Neuronal stem cell (in vitro differentiated cells): ENCODE results near the gene KCNJ12.

Experiments
- DNase-seq: peaks from one replicate; pipeline ENCODE4 v3.0.0-alpha.2; 2013; ENCODE audit warnings: low spot score
- H2AFZ ChIP-seq: one replicate; pipeline ENCODE4 v1.6.1; 2013; ENCODE audit warnings: mild to moderate bottlenecking, low read length, inconsistent platforms
- H2AK5ac ChIP-seq: 2 replicates; pipeline ENCODE4 v1.6.1; 2013; ENCODE audit warnings: low read depth, mild to moderate bottlenecking, inconsistent platforms, low read length, moderate library complexity, mixed read lengths
- H2BK120ac ChIP-seq: 2 replicates; pipeline ENCODE4 v1.6.1; 2013; ENCODE audit warnings: low read depth, mild to moderate bottlenecking, inconsistent platforms, low read length, moderate library complexity, mixed read lengths
- H2BK12ac ChIP-seq: one replicate; pipeline ENCODE4 v1.6.1; 2013; ENCODE audit warnings: low read length, inconsistent platforms
- H2BK15ac ChIP-seq: 2 replicates; pipeline ENCODE4 v1.6.1; 2013; ENCODE audit warnings: mild to moderate bottlenecking, low read length, inconsistent platforms, mixed read lengths
- H2BK5ac ChIP-seq: one replicate; pipeline ENCODE4 v1.6.1; 2013; ENCODE audit warnings: inconsistent platforms, mild to moderate bottlenecking, low read length, moderate library complexity
- H3K14ac ChIP-seq: one replicate; pipeline ENCODE4 v1.6.1; 2013; ENCODE audit warnings: low read length, inconsistent platforms
- H3K18ac ChIP-seq: 2 replicates; pipeline ENCODE4 v1.6.1; 2013; ENCODE audit warnings: low read length, inconsistent platforms
- H3K23ac ChIP-seq: 2 replicates; pipeline ENCODE4 v1.6.1; 2013; ENCODE audit warnings: low read depth, mild to moderate bottlenecking, mixed read lengths, low read length, inconsistent platforms; ENCODE audit not compliant: poor library complexity
- H3K27ac ChIP-seq: replicated peaks from 3 replicates; pipeline ENCODE4 v1.5.1; 2013; ENCODE audit warnings: low read length, inconsistent platforms
- H3K27me3 ChIP-seq, 3 experiments: 2 replicates each; pipeline ENCODE4 v1.6.1; 2013; ENCODE audit warnings: low read length in 3 of 3, mild to moderate bottlenecking in 2 of 3, inconsistent platforms in 1 of 3, low read depth in 1 of 3, mixed read lengths in 1 of 3, moderate library complexity in 1 of 3; ENCODE audit not compliant: control insufficient read depth in 3 of 3, insufficient read depth in 3 of 3
- H3K36me3 ChIP-seq, 2 donors: replicated peaks in 1 of 2; 2 replicates each; pipeline ENCODE4 v1.6.1; 2013; ENCODE audit warnings: low read length in 2 of 2; ENCODE audit not compliant: control insufficient read depth in 2 of 2, insufficient read depth in 2 of 2
- H3K4ac ChIP-seq: 2 replicates; pipeline ENCODE4 v1.6.1; 2013; ENCODE audit warnings: inconsistent platforms, mild to moderate bottlenecking, low read length, moderate library complexity
- H3K4me1 ChIP-seq, 2 donors: 1 replicate in 1 of 2; 2 replicates in 1 of 2; pipeline ENCODE4 v1.6.1; 2013; ENCODE audit warnings: low read length in 2 of 2, low read depth in 1 of 2; ENCODE audit not compliant: control insufficient read depth in 2 of 2, insufficient read depth in 1 of 2
- H3K4me2 ChIP-seq: one replicate; pipeline ENCODE4 v1.6.1; 2013; ENCODE audit warnings: mild to moderate bottlenecking, low read length, inconsistent platforms; ENCODE audit not compliant: insufficient read depth, poor library complexity, severe bottlenecking
- H3K4me3 ChIP-seq, 2 donors: 2 replicates each; pipeline ENCODE4 v1.5.1; 2013; ENCODE audit warnings: low read length in 2 of 2, mild to moderate bottlenecking in 2 of 2, inconsistent platforms in 1 of 2, moderate library complexity in 1 of 2
- H3K79me1 ChIP-seq: one replicate; pipeline ENCODE4 v1.6.1; 2013; ENCODE audit warnings: low read depth, mild to moderate bottlenecking, inconsistent platforms, low read length, moderate library complexity
- H3K9ac ChIP-seq: one replicate; pipeline ENCODE4 v1.6.1; 2013; ENCODE audit warnings: mild to moderate bottlenecking, low read depth, low read length, inconsistent platforms; ENCODE audit not compliant: poor library complexity
- H3K9me3 ChIP-seq, 2 donors: replicated peaks in 1 of 2; 2 replicates each; pipeline versions ENCODE3 to v1.6.1; 2013; ENCODE audit warnings: low read length in 2 of 2, mild to moderate bottlenecking in 2 of 2, inconsistent platforms in 1 of 2, low read depth in 1 of 2, mixed read lengths in 1 of 2, moderate library complexity in 1 of 2; ENCODE audit not compliant: control insufficient read depth in 2 of 2, insufficient read depth in 1 of 2
- H4K8ac ChIP-seq: one replicate; pipeline ENCODE4 v1.6.1; 2013; ENCODE audit warnings: low read depth, mild to moderate bottlenecking, inconsistent platforms, low read length, moderate library complexity
- H4K91ac ChIP-seq: one replicate; pipeline ENCODE4 v1.6.1; 2013; ENCODE audit warnings: low read length, low read depth, mild to moderate bottlenecking, inconsistent platforms; ENCODE audit not compliant: poor library complexity
- WGBS, 2 donors: extraction: QIAGEN DNeasy Blood & Tissue Kit; methylation state at CpG; one replicate each; pipeline ENCODE4 v1.1.7; 2013; ENCODE audit warnings: missing lambda C conversion rate in 2 of 2, mixed read lengths in 1 of 2; ENCODE audit not compliant: insufficient read length in 2 of 2, insufficient replicate concordance in 1 of 2; ENCODE audit errors: extremely low coverage in 2 of 2; 5-methylcytosine and 5-hydroxymethylcytosine counted together

KCNJ12 gene

GRCh38 chr17:21467739-21468490 is 91.8 kb downstream of the KCNJ12 start:
- no peaks in the 10 kb centered on the region for H3K79me1 ChIP-seq
- no peak overlapping the region for H3K27ac ChIP-seq
- no peak for DNase-seq
- no peak overlapping the region for H2AFZ ChIP-seq
- H3K9me3 ChIP-seq: no peaks in the 10 kb centered on the region
- H3K4me3 ChIP-seq: no peak overlapping the region
- no peak overlapping the region for H2BK120ac ChIP-seq
- no peak overlapping the region for H2BK15ac ChIP-seq
- H3K27me3 ChIP-seq: peaks cover 0 to 41% (median 20%) of the 10 kb centered on the region in 3 experiments
- H3K14ac ChIP-seq: no peak overlapping the region
- no peak overlapping the region for H3K9ac ChIP-seq
- no CpG with 5 or more reads among the region's 13 CpGs for WGBS, 2 donors
- no peaks in the 10 kb centered on the region for H3K36me3 ChIP-seq
- H3K18ac ChIP-seq: no peak overlapping the region
- no peak overlapping the region for H4K8ac ChIP-seq
- no peak overlapping the region for H3K4ac ChIP-seq
- no peak overlapping the region for H2BK5ac ChIP-seq
- H2AK5ac ChIP-seq: no peak overlapping the region
- no peak overlapping the region for H2BK12ac ChIP-seq
- H3K23ac ChIP-seq: no peak overlapping the region
- H3K4me1 ChIP-seq: peaks cover 3 to 8% of the 10 kb centered on the region in 2 donors
- no peak overlapping the region for H4K91ac ChIP-seq
- no peak overlapping the region for H3K4me2 ChIP-seq
